ENCODE data around the gene EMP2.
"Not testable (repeated sequence)": the region's sequence is repeated elsewhere in the genome, so short reads cannot be mapped to it uniquely, and the experiment has no call there.

The EMP2 gene

GRCh38 chr16:10552281-10552680 is 28.1 kb downstream of the EMP2 start:
- DNase-seq (ENCODE audit: low spot score): no peak

GRCh38 chr16:10551881-10552280 is 28.5 kb downstream of the EMP2 start:
- no peak for DNase-seq (ENCODE audit: low spot score)

- DNase-seq (ENCODE audit: low spot score): no peak
These were observed 32.0 kb downstream of the EMP2 start for GRCh38 chr16:10548404-10548803.

- no peak for DNase-seq (ENCODE audit: low spot score)
These were observed 32.7 kb downstream of the EMP2 start for GRCh38 chr16:10547708-10548107.

GRCh38 chr16:10543231-10543977 is 37.0 kb downstream of the EMP2 start:
- DNase-seq (ENCODE audit: low spot score): no peak

GRCh38 chr16:10541366-10541765 is 39.0 kb downstream of the EMP2 start:
- no peak for DNase-seq (ENCODE audit: low spot score)

GRCh38 chr16:10539793-10540192 is 40.6 kb downstream of the EMP2 start:
- DNase-seq (ENCODE audit: low spot score): no peak

GRCh38 chr16:10539236-10539635 is 41.2 kb downstream of the EMP2 start:
- no peak for DNase-seq (ENCODE audit: low spot score)

- DNase-seq (ENCODE audit: low spot score): no peak
These were observed 41.8 kb downstream of the EMP2 start for GRCh38 chr16:10538583-10538982.

GRCh38 chr16:10537946-10538345 is 42.5 kb downstream of the EMP2 start:
- DNase-seq (ENCODE audit: low spot score): no peak

- DNase-seq (ENCODE audit: low spot score): no peak
These were observed 43.5 kb downstream of the EMP2 start for GRCh38 chr16:10536814-10537389.

- not testable (repeated sequence) for DNase-seq (ENCODE audit: low spot score)
These were observed 44.1 kb downstream of the EMP2 start for GRCh38 chr16:10536328-10536727.

GRCh38 chr16:10535461-10535860 is 44.9 kb downstream of the EMP2 start:
- no peak for DNase-seq (ENCODE audit: low spot score)

- DNase-seq (ENCODE audit: low spot score): no peak
These were observed 45.6 kb downstream of the EMP2 start for GRCh38 chr16:10534748-10535147.

- DNase-seq (ENCODE audit: low spot score): not testable (repeated sequence)
These were observed 46.8 kb downstream of the EMP2 start for GRCh38 chr16:10533612-10534011.

- DNase-seq (ENCODE audit: low spot score): no peak
These were observed 48.8 kb downstream of the EMP2 start for GRCh38 chr16:10531582-10531981.

- DNase-seq (ENCODE audit: low spot score): no peak
These were observed 49.7 kb downstream of the EMP2 start for GRCh38 chr16:10530685-10531084.

GRCh38 chr16:10529895-10530669 is 50.3 kb downstream of the EMP2 start:
- DNase-seq (ENCODE audit: low spot score): no peak

GRCh38 chr16:10528635-10529034 is 51.8 kb downstream of the EMP2 start:
- no peak for DNase-seq (ENCODE audit: low spot score)

GRCh38 chr16:10526962-10527361 is 53.4 kb downstream of the EMP2 start:
- DNase-seq (ENCODE audit: low spot score): no peak

- DNase-seq (ENCODE audit: low spot score): no peak
These were observed 55.1 kb downstream of the EMP2 start for GRCh38 chr16:10525214-10525825.

- DNase-seq (ENCODE audit: low spot score): no peak
These were observed 57.4 kb downstream of the EMP2 start for GRCh38 chr16:10522966-10523365.
